Neuronal stem cell (in vitro differentiated cells): Measurements from ENCODE around the gene RYR2.

Source experiments
- DNase-seq: peaks from one replicate; pipeline ENCODE4 v3.0.0-alpha.2; 2013; ENCODE audit warnings: low spot score
- H2AFZ ChIP-seq: one replicate; pipeline ENCODE4 v1.6.1; 2013; ENCODE audit warnings: mild to moderate bottlenecking, low read length, inconsistent platforms
- H2AK5ac ChIP-seq: 2 replicates; pipeline ENCODE4 v1.6.1; 2013; ENCODE audit warnings: low read depth, mild to moderate bottlenecking, inconsistent platforms, low read length, moderate library complexity, mixed read lengths
- H2BK120ac ChIP-seq: 2 replicates; pipeline ENCODE4 v1.6.1; 2013; ENCODE audit warnings: low read depth, mild to moderate bottlenecking, inconsistent platforms, low read length, moderate library complexity, mixed read lengths
- H2BK12ac ChIP-seq: one replicate; pipeline ENCODE4 v1.6.1; 2013; ENCODE audit warnings: low read length, inconsistent platforms
- H2BK15ac ChIP-seq: 2 replicates; pipeline ENCODE4 v1.6.1; 2013; ENCODE audit warnings: mild to moderate bottlenecking, low read length, inconsistent platforms, mixed read lengths
- H2BK5ac ChIP-seq: one replicate; pipeline ENCODE4 v1.6.1; 2013; ENCODE audit warnings: inconsistent platforms, mild to moderate bottlenecking, low read length, moderate library complexity
- H3K14ac ChIP-seq: one replicate; pipeline ENCODE4 v1.6.1; 2013; ENCODE audit warnings: low read length, inconsistent platforms
- H3K18ac ChIP-seq: 2 replicates; pipeline ENCODE4 v1.6.1; 2013; ENCODE audit warnings: low read length, inconsistent platforms
- H3K23ac ChIP-seq: 2 replicates; pipeline ENCODE4 v1.6.1; 2013; ENCODE audit warnings: low read depth, mild to moderate bottlenecking, mixed read lengths, low read length, inconsistent platforms; ENCODE audit not compliant: poor library complexity
- H3K27ac ChIP-seq: replicated peaks from 3 replicates; pipeline ENCODE4 v1.5.1; 2013; ENCODE audit warnings: low read length, inconsistent platforms
- H3K27me3 ChIP-seq, 3 experiments: 2 replicates each; pipeline ENCODE4 v1.6.1; 2013; ENCODE audit warnings: low read length in 3 of 3, mild to moderate bottlenecking in 2 of 3, inconsistent platforms in 1 of 3, low read depth in 1 of 3, mixed read lengths in 1 of 3, moderate library complexity in 1 of 3; ENCODE audit not compliant: control insufficient read depth in 3 of 3, insufficient read depth in 3 of 3
- H3K36me3 ChIP-seq, 2 donors: replicated peaks in 1 of 2; 2 replicates each; pipeline ENCODE4 v1.6.1; 2013; ENCODE audit warnings: low read length in 2 of 2; ENCODE audit not compliant: control insufficient read depth in 2 of 2, insufficient read depth in 2 of 2
- H3K4ac ChIP-seq: 2 replicates; pipeline ENCODE4 v1.6.1; 2013; ENCODE audit warnings: inconsistent platforms, mild to moderate bottlenecking, low read length, moderate library complexity
- H3K4me1 ChIP-seq, 2 donors: 1 replicate in 1 of 2; 2 replicates in 1 of 2; pipeline ENCODE4 v1.6.1; 2013; ENCODE audit warnings: low read length in 2 of 2, low read depth in 1 of 2; ENCODE audit not compliant: control insufficient read depth in 2 of 2, insufficient read depth in 1 of 2
- H3K4me2 ChIP-seq: one replicate; pipeline ENCODE4 v1.6.1; 2013; ENCODE audit warnings: mild to moderate bottlenecking, low read length, inconsistent platforms; ENCODE audit not compliant: insufficient read depth, poor library complexity, severe bottlenecking
- H3K4me3 ChIP-seq, 2 donors: 2 replicates each; pipeline ENCODE4 v1.5.1; 2013; ENCODE audit warnings: low read length in 2 of 2, mild to moderate bottlenecking in 2 of 2, inconsistent platforms in 1 of 2, moderate library complexity in 1 of 2
- H3K79me1 ChIP-seq: one replicate; pipeline ENCODE4 v1.6.1; 2013; ENCODE audit warnings: low read depth, mild to moderate bottlenecking, inconsistent platforms, low read length, moderate library complexity
- H3K9ac ChIP-seq: one replicate; pipeline ENCODE4 v1.6.1; 2013; ENCODE audit warnings: mild to moderate bottlenecking, low read depth, low read length, inconsistent platforms; ENCODE audit not compliant: poor library complexity
- H3K9me3 ChIP-seq, 2 donors: replicated peaks in 1 of 2; 2 replicates each; pipeline versions ENCODE3 to v1.6.1; 2013; ENCODE audit warnings: low read length in 2 of 2, mild to moderate bottlenecking in 2 of 2, inconsistent platforms in 1 of 2, low read depth in 1 of 2, mixed read lengths in 1 of 2, moderate library complexity in 1 of 2; ENCODE audit not compliant: control insufficient read depth in 2 of 2, insufficient read depth in 1 of 2
- H4K8ac ChIP-seq: one replicate; pipeline ENCODE4 v1.6.1; 2013; ENCODE audit warnings: low read depth, mild to moderate bottlenecking, inconsistent platforms, low read length, moderate library complexity
- H4K91ac ChIP-seq: one replicate; pipeline ENCODE4 v1.6.1; 2013; ENCODE audit warnings: low read length, low read depth, mild to moderate bottlenecking, inconsistent platforms; ENCODE audit not compliant: poor library complexity
- WGBS, 2 donors: extraction: QIAGEN DNeasy Blood & Tissue Kit; methylation state at CpG; one replicate each; pipeline ENCODE4 v1.1.7; 2013; ENCODE audit warnings: missing lambda C conversion rate in 2 of 2, mixed read lengths in 1 of 2; ENCODE audit not compliant: insufficient read length in 2 of 2, insufficient replicate concordance in 1 of 2; ENCODE audit errors: extremely low coverage in 2 of 2; 5-methylcytosine and 5-hydroxymethylcytosine counted together

Gene RYR2

DNA sequence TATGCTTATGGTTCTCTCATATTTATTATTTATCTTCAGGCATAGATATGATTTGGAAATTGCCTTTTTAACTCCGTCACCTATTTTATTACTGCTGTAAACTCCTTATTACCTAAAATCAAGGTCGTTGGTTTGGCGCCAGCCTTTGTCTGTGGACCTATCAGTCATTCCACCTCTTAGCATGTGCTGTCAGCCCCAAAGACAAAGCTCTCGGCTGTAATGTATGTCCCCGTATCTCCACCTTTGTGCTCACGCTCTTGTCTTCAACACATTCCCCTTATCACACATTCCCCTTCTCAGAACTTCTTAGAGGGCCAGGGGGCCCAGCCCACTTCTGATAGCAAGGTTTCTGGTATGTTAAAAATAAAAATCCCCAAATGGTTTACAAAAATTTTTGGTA is 342.2 kb downstream of the RYR2 start:
- H3K4me2 ChIP-seq, result no peak overlapping the region
- no peak overlapping the region for H2AFZ ChIP-seq
- H3K4me1 ChIP-seq, result no peaks in the 10 kb centered on the region
- H3K27ac ChIP-seq, result no peak overlapping the region
- no peak overlapping the region for H3K4ac ChIP-seq
- no peak overlapping the region for H3K18ac ChIP-seq
- H2BK12ac ChIP-seq, result no peak overlapping the region
- no peak overlapping the region for H2BK120ac ChIP-seq
- H3K9ac ChIP-seq, result no peak overlapping the region
- H3K14ac ChIP-seq, result no peak overlapping the region
- no CpG with 5 or more reads among the region's 6 CpGs for WGBS, 2 donors
- no peak overlapping the region for H3K23ac ChIP-seq
- H3K9me3 ChIP-seq, result peaks cover 0 to 2% of the 10 kb centered on the region in 2 donors
- no peak overlapping the region for H3K4me3 ChIP-seq
- no peak overlapping the region for H2BK15ac ChIP-seq
- DNase-seq, result no peak
- no peaks in the 10 kb centered on the region for H3K79me1 ChIP-seq
- no peak overlapping the region for H4K8ac ChIP-seq
- H3K36me3 ChIP-seq, result no peaks in the 10 kb centered on the region
- H2AK5ac ChIP-seq, result no peak overlapping the region
- no peak overlapping the region for H2BK5ac ChIP-seq
- no peak overlapping the region for H4K91ac ChIP-seq
- no peaks in the 10 kb centered on the region for H3K27me3 ChIP-seq

DNA sequence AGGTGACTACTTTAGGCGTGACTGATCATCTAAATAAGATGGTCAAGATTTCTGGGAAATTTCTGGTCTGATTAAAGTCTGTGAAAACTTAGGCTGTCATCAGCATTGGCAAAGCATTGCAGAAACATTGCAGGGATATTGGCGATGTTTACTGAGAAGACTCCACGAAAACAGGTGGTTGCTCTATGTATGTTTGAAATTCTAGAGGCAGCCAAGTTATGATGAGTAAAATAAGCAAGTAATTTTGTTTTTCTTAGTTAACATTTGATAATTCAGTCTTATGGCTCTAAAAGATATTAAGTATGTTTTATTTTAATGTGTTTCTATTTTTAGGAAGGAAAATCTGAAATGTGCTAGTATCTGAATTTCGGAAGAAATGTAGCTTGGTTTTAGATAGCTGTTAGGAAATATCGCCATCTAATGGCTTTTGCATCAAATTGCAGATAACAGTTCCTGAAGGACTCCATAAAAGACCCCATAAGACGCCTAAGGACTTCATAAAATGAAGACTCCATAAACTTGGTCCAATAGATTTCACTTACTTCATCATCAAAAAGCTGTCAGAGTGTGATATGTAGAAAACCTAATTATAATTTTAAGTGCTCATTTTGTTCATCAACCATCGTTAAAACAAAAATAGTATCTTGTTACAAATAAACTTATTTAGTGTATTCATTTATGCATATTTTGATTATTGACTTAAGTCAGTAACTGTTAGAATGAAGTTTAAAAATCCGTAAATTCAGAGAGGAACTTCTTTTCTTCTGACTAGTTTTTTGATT is 344.6 kb downstream of the RYR2 start:
- Histone ChIP-seq H2BK120ac (no peak overlapping the region), H3K27me3 (no peaks in the 10 kb centered on the region)

DNA sequence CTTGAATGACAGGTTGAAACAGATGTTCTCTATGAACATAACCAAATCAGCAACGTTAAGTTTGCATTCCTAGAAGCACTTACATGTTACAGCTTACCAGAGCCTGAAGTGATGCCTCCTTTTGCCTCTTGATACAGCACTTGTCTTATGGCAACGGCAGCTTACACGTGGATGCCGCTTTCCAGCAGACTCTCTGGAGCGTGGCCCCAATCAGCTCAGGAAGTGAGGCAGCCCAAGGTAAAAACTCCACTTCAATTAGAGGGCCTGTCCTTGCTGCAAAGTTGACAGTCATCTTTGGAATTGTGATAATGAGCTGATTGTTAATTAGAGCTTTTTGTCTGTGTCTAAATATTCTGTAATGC is 345.1 kb downstream of the RYR2 start:
- Histone ChIP-seq H3K79me1 (no peaks in the 10 kb centered on the region), H3K9ac (no peak overlapping the region), H3K4ac (no peak overlapping the region), H3K27me3 (no peaks in the 10 kb centered on the region), H3K4me2 (no peak overlapping the region), H2BK12ac (no peak overlapping the region), H3K9me3 (peaks cover 0 to 2% of the 10 kb centered on the region in 2 donors), H3K18ac (no peak overlapping the region), H2AK5ac (no peak overlapping the region), H3K14ac (no peak overlapping the region), H3K27ac (no peak overlapping the region), H4K91ac (no peak overlapping the region), H2BK120ac (no peak overlapping the region), H3K4me1 (no peaks in the 10 kb centered on the region), H4K8ac (no peak overlapping the region), H2BK15ac (no peak overlapping the region), H3K23ac (no peak overlapping the region), H3K4me3 (no peak overlapping the region), H3K36me3 (no peaks in the 10 kb centered on the region), H2BK5ac (no peak overlapping the region), H2AFZ (no peak overlapping the region)
- WGBS, 2 donors, result no CpG with 5 or more reads among the region's 5 CpGs
- DNase-seq, result no peak

More for the DNA sequence above, 344.6 kb downstream of the RYR2 start:
- Histone ChIP-seq H3K4me1 (no peaks in the 10 kb centered on the region), H3K79me1 (no peaks in the 10 kb centered on the region), H3K18ac (no peak overlapping the region), H3K27ac (no peak overlapping the region), H3K23ac (no peak overlapping the region), H3K4ac (no peak overlapping the region), H3K36me3 (no peaks in the 10 kb centered on the region), H2BK5ac (no peak overlapping the region), H4K8ac (no peak overlapping the region), H2AK5ac (no peak overlapping the region), H3K4me3 (no peak overlapping the region), H3K9ac (no peak overlapping the region), H4K91ac (no peak overlapping the region), H2BK15ac (no peak overlapping the region), H3K4me2 (no peak overlapping the region), H3K9me3 (peaks cover 0 to 2% of the 10 kb centered on the region in 2 donors), H2AFZ (no peak overlapping the region), H2BK12ac (no peak overlapping the region), H3K14ac (no peak overlapping the region)
- WGBS, 2 donors, result no CpG with 5 or more reads among the region's 8 CpGs
- DNase-seq, result peak; percentile 6

DNA sequence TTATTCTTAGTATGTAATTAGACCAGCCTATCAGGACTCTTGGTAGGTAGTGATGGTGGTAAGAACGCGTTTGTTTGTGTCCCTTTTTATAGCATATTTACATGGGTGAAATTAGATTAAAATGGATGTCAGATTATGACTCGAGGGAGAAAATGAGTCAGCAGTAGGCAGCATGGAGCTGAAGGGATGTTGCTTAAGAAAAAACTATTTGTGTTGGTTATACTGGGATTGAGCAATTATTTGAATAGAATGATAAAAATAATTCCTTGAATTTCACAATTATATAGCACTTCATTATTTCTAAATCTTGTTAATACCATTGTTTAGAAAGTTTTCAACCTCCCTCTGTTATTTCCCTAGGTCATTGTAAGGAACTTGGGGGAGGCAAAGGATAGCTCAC is 348.8 kb downstream of the RYR2 start:
- no peak overlapping the region for H3K18ac ChIP-seq
- DNase-seq, result no peak
- no peak overlapping the region for H4K8ac ChIP-seq
- no peak overlapping the region for H2BK5ac ChIP-seq
- H2BK15ac ChIP-seq, result no peak overlapping the region
- no peak overlapping the region for H2BK120ac ChIP-seq
- H3K4ac ChIP-seq, result no peak overlapping the region
- no peaks in the 10 kb centered on the region for H3K4me1 ChIP-seq
- H3K4me2 ChIP-seq, result no peak overlapping the region
- H4K91ac ChIP-seq, result no peak overlapping the region
- H3K36me3 ChIP-seq, result no peaks in the 10 kb centered on the region
- no peak overlapping the region for H3K23ac ChIP-seq
- no peak overlapping the region for H3K9ac ChIP-seq
- no peak overlapping the region for H3K14ac ChIP-seq
- H3K79me1 ChIP-seq, result no peaks in the 10 kb centered on the region
- no peaks in the 10 kb centered on the region for H3K27me3 ChIP-seq
- H2AFZ ChIP-seq, result no peak overlapping the region
- peaks cover 0 to 2% of the 10 kb centered on the region in 2 donors for H3K9me3 ChIP-seq
- no peak overlapping the region for H2BK12ac ChIP-seq
- no peak overlapping the region for H3K4me3 ChIP-seq
- H3K27ac ChIP-seq, result no peak overlapping the region
- H2AK5ac ChIP-seq, result no peak overlapping the region
- WGBS, 2 donors, result no CpG with 5 or more reads among the region's 3 CpGs
